HepG2 (cell line): ENCODE measurements around the gene CASKIN2. TPM values are rescaled to one million over a fixed set of nuclear protein-coding genes. Genes with fewer than 3 reads are reported as not detected.
A peak's percentile ranks its signal among the peaks of the same experiment; 100 is the strongest.

Experiments
- CENPX ChIP-seq: sonication (generic); formaldehyde crosslinking; IDR thresholded peaks from 2 replicates; pipeline ENCODE4 v1.9.0; 2021; ENCODE audit warnings: mild to moderate bottlenecking, missing genetic modification reagents, moderate library complexity
- GFI1 ChIP-seq: sonication (generic); formaldehyde crosslinking; IDR thresholded peaks from 2 replicates; pipeline ENCODE4 v1.5.0; 2020; ENCODE audit warnings: missing genetic modification reagents, mild to moderate bottlenecking, borderline replicate concordance
- KDM3A ChIP-seq: IDR thresholded peaks from 2 replicates; pipeline ENCODE4 v1.6.1; 2018; ENCODE audit warnings: low read depth, missing compliant biosample characterization
- NBN ChIP-seq: fragments of 450-650 bp; conservative IDR thresholded peaks from 2 replicates; pipeline ENCODE4 v1.6.1; 2017
- NR2F6 ChIP-seq, 2 experiments: IDR thresholded peaks; 2 replicates each; pipeline ENCODE4 v1.6.1; 2016; ENCODE audit warnings: antibody characterized with exemption in 1 of 2, mild to moderate bottlenecking in 1 of 2
- SMC3 ChIP-seq: IDR thresholded peaks from 2 replicates; pipeline ENCODE4 v1.6.1; 2011; ENCODE audit warnings: low read length, improper control_type of control experiment
- TBL1XR1 ChIP-seq: fragments of 150-350 bp; IDR thresholded peaks from 2 replicates; pipeline ENCODE4 v1.6.1; 2014; ENCODE audit warnings: borderline replicate concordance, low read length; ENCODE audit not compliant: partially characterized antibody
- ZBTB20 ChIP-seq: sonication (generic); formaldehyde crosslinking; IDR thresholded peaks from 2 replicates; pipeline ENCODE4 v1.8.1; 2023; ENCODE audit warnings: missing genetic modification reagents, low read depth, mild to moderate bottlenecking, borderline replicate concordance
- ZNF501 ChIP-seq: sonication (generic); formaldehyde crosslinking; IDR thresholded peaks from 2 replicates; pipeline ENCODE4 v1.5.1; 2020; ENCODE audit warnings: mild to moderate bottlenecking, moderate library complexity, missing genetic modification reagents
- ZNF557 ChIP-seq: sonication (generic); formaldehyde crosslinking; IDR thresholded peaks from 2 replicates; pipeline ENCODE4 v1.4.0; 2020; ENCODE audit warnings: missing genetic modification reagents
- ZNF724P ChIP-seq: sonication (generic); formaldehyde crosslinking; IDR thresholded peaks from 2 replicates; pipeline ENCODE4 v1.8.0; 2022; ENCODE audit warnings: missing genetic modification reagents, borderline replicate concordance
- polyA plus RNA-seq, 8 experiments: library from polyadenylated mRNA; depleted of rRNA in 3 of 8; stranded (reverse) in 7 of 8; unstranded in 1 of 8; fragments of >200 nt; fragmentation: Illumina TruSeq in 4 of 8; extraction: Trizol in 4 of 8; gene quantifications; 2 replicates each; pipeline versions ENCODE4 v1.2.1 to v1.2.3, GENCODE V29; 2011 to 2016; ENCODE audit warnings: low read depth in 4 of 8, missing spikeins in 1 of 8, mixed read lengths in 1 of 8; ENCODE audit not compliant: insufficient read depth in 1 of 8
- total RNA-seq, 5 experiments: library from RNA; depleted of rRNA; stranded (reverse); fragments of >200 nt; fragmentation: Illumina TruSeq; extraction: Trizol; gene quantifications; 2 replicates each; pipeline ENCODE4 v1.2.3, GENCODE V29; 2016; ENCODE audit warnings: low read depth in 1 of 5
- TF ChIP-seq, protein P1 (sequence below): sonication (generic); formaldehyde crosslinking; IDR thresholded peaks from 2 replicates; pipeline ENCODE4 v1.4.0; 2020; ENCODE audit warnings: mild to moderate bottlenecking, missing genetic modification reagents, borderline replicate concordance
- TF ChIP-seq, protein P2 (sequence below): IDR thresholded peaks from 2 replicates; pipeline ENCODE4 v1.6.1; 2016; ENCODE audit warnings: missing biosample characterization, missing genetic modification reagents, low read depth
- TF ChIP-seq, protein P3 (sequence below): sonication (generic); formaldehyde crosslinking; IDR thresholded peaks from 2 replicates; pipeline ENCODE4 v1.8.0; 2022; ENCODE audit warnings: missing genetic modification reagents, mild to moderate bottlenecking, inconsistent platforms, borderline replicate concordance
- TF ChIP-seq, protein P4 (sequence below): conservative IDR thresholded peaks from 2 replicates; pipeline ENCODE4 v1.6.1; 2018; ENCODE audit warnings: missing genetic modification reagents
- TF ChIP-seq, protein P5 (sequence below): sonication (generic); formaldehyde crosslinking; IDR thresholded peaks from 2 replicates; pipeline ENCODE4 v1.4.0; 2020; ENCODE audit warnings: missing genetic modification reagents
- TF ChIP-seq, protein P6 (sequence below): sonication (generic); formaldehyde crosslinking; IDR thresholded peaks from 2 replicates; pipeline ENCODE4 v1.5.0; 2020; ENCODE audit warnings: missing genetic modification reagents, mild to moderate bottlenecking, borderline replicate concordance
- TF ChIP-seq, protein P7 (sequence below): sonication (generic); formaldehyde crosslinking; IDR thresholded peaks from 2 replicates; pipeline ENCODE4 v1.5.1; 2020; ENCODE audit warnings: missing genetic modification reagents, mild to moderate bottlenecking, borderline replicate concordance

Gene CASKIN2
- total and polyA plus RNA-seq, 2 of the 13 experiments (the other 11 are each of a cell fraction or from before 2014, with no cell fraction given): 5.2 to 7.8 TPM

DNA sequence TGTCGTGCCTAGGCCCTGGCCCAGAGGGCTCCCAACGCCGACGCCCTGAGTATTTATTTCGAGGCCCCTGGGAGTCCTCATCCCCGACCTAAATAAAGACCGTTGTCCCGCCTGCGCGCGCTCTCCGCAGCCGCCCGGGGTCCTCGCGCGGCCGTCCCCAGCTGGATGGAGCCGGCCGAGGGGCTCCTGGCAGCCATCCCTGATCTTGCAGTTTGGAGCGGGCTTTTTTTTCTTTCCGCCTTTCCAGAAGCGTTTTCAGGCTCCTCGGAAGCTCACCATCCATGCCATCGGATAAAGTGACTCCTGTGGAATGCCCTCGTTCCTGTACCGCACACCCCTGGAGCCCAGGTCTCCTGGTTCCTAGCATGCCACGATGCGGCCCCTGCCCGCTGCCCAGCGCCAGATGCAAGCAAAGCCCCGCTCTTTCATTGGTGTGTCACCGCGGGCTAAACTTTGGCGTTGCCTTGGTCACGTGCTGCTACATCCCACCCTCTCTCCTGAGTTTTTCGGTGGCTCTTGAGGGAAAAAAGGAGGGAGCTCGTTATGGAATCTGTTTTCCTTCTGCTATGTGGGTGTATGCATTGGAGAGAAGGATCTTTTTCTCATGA, 58.2 kb downstream of the CASKIN2 start (continued):
- TF ChIP-seq, protein P1, sequence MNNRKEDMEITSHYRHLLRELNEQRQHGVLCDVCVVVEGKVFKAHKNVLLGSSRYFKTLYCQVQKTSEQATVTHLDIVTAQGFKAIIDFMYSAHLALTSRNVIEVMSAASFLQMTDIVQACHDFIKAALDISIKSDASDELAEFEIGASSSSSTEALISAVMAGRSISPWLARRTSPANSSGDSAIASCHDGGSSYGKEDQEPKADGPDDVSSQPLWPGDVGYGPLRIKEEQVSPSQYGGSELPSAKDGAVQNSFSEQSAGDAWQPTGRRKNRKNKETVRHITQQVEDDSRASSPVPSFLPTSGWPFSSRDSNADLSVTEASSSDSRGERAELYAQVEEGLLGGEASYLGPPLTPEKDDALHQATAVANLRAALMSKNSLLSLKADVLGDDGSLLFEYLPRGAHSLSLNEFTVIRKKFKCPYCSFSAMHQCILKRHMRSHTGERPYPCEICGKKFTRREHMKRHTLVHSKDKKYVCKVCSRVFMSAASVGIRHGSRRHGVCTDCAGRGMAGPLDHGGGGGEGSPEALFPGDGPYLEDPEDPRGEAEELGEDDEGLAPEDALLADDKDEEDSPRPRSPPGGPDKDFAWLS: 0 out of 2 replicates have a peak, but pooled peaks have one; percentile 84
- TF ChIP-seq, protein P2, sequence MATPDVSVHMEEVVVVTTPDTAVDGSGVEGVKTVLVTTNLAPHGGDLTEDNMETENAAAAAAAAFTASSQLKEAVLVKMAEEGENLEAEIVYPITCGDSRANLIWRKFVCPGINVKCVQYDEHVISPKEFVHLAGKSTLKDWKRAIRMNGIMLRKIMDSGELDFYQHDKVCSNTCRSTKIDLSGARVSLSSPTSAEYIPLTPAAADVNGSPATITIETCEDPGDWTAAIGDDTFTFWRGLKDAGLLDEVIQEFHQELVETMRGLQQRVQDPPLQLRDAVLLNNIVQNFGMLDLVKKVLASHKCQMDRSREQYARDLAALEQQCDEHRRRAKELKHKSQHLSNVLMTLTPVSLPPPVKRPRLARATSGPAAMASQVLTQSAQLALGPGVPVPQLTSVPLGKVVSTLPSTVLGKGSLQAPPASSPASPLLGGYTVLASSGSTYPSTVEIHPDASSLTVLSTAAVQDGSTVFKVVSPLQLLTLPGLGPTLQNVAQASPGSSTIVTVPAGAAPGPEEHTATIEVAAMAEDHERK (CRISPR knock-in tag): no peak
- TF ChIP-seq CENPX (no peak), ZNF724P (CRISPR knock-in tag) (no peak), NBN (no peak), ZNF501 (no peak; the same call in 1 of the 2 replicates), SMC3 (no peak), GFI1 (CRISPR knock-in tag) (no peak), ZBTB20 (no peak; the same call in 1 of the 2 replicates), KDM3A (CRISPR knock-in tag) (no peak), TBL1XR1 (no peak), ZNF557 (CRISPR knock-in tag) (no peak), NR2F6 (IDR thresholded peaks at IDR 0.05) (no peak), NR2F6 (CRISPR knock-in tag; IDR thresholded peaks at IDR 0.05) (no peak)
- TF ChIP-seq, protein P3, sequence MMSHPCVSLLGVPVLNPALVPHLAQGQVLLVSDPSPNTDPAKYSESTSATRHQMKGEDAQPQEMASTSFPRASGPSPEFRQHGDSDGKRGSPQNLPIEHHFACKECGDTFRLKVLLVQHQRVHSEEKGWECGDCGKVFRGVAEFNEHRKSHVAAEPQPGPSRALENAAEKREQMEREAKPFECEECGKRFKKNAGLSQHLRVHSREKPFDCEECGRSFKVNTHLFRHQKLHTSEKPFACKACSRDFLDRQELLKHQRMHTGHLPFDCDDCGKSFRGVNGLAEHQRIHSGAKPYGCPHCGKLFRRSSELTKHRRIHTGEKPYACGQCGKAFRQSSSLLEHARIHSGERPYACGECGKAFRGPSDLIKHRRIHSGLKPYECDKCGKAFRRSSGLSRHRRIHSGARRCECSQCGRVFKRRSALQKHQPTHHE (CRISPR knock-in tag): no peak
- TF ChIP-seq, protein P4, sequence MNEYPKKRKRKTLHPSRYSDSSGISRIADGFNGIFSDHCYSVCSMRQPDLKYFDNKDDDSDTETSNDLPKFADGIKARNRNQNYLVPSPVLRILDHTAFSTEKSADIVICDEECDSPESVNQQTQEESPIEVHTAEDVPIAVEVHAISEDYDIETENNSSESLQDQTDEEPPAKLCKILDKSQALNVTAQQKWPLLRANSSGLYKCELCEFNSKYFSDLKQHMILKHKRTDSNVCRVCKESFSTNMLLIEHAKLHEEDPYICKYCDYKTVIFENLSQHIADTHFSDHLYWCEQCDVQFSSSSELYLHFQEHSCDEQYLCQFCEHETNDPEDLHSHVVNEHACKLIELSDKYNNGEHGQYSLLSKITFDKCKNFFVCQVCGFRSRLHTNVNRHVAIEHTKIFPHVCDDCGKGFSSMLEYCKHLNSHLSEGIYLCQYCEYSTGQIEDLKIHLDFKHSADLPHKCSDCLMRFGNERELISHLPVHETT (CRISPR knock-in tag): no peak
- TF ChIP-seq, protein P5, sequence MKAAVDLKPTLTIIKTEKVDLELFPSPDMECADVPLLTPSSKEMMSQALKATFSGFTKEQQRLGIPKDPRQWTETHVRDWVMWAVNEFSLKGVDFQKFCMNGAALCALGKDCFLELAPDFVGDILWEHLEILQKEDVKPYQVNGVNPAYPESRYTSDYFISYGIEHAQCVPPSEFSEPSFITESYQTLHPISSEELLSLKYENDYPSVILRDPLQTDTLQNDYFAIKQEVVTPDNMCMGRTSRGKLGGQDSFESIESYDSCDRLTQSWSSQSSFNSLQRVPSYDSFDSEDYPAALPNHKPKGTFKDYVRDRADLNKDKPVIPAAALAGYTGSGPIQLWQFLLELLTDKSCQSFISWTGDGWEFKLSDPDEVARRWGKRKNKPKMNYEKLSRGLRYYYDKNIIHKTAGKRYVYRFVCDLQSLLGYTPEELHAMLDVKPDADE (CRISPR knock-in tag): no peak
- TF ChIP-seq, protein P6, sequence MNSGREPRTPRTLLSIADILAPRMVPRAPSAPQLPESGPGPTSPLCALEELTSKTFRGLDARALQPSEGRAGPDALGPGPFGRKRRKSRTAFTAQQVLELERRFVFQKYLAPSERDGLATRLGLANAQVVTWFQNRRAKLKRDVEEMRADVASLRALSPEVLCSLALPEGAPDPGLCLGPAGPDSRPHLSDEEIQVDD (CRISPR knock-in tag): no peak
- TF ChIP-seq, protein P7, sequence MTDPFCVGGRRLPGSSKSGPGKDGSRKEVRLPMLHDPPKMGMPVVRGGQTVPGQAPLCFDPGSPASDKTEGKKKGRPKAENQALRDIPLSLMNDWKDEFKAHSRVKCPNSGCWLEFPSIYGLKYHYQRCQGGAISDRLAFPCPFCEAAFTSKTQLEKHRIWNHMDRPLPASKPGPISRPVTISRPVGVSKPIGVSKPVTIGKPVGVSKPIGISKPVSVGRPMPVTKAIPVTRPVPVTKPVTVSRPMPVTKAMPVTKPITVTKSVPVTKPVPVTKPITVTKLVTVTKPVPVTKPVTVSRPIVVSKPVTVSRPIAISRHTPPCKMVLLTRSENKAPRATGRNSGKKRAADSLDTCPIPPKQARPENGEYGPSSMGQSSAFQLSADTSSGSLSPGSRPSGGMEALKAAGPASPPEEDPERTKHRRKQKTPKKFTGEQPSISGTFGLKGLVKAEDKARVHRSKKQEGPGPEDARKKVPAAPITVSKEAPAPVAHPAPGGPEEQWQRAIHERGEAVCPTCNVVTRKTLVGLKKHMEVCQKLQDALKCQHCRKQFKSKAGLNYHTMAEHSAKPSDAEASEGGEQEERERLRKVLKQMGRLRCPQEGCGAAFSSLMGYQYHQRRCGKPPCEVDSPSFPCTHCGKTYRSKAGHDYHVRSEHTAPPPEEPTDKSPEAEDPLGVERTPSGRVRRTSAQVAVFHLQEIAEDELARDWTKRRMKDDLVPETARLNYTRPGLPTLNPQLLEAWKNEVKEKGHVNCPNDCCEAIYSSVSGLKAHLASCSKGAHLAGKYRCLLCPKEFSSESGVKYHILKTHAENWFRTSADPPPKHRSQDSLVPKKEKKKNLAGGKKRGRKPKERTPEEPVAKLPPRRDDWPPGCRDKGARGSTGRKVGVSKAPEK (CRISPR knock-in tag): no peak
